ENCODE measurements around the gene NACC1. TPM values are rescaled to one million over a fixed set of nuclear protein-coding genes. Genes with fewer than 3 reads are reported as not detected.

Gene NACC1
- total RNA-seq, 1 experiment from 2014 or later: 237 TPM

DNA sequence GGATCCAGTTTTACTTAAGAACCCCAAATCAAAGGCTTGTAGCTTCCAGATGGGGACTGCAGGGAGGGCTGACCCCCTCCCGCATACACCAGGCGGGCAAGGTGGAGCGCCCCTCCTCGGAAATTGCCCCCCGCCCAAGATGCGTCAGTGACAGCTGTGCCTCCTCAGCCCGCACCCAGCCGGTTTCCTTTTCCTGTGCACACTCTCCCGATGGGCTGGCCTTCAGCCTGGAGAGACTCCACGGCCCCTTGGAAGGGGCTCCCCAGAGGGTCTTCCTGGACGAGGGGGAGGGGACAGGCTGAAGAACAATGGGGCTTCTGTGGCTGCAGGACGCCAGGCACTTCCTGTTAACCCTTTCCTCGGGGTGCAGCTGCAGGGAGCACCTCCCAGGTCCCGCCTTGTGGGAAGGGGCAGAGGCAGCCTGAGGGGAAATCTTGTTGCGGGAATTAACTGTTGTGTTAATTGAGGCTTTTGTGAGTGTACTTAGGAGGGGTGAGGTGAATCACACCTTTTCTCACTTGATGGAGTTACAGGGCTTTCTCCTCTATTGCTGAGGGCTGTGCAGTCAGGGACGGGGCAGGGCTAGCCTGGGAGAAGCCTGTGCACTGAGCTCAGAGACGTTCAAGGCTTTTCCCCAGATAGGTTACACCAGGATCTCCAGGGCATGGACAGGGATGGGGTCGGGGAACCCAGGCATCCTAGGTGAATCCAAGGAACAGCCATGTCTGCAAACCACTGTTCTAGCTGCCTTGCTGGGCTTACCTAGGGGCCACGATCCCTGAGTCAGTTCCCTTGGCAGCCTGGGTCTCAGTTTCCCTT, 46.5 kb downstream of the NACC1 start (continued):
- TF ChIP-seq, protein P1, sequence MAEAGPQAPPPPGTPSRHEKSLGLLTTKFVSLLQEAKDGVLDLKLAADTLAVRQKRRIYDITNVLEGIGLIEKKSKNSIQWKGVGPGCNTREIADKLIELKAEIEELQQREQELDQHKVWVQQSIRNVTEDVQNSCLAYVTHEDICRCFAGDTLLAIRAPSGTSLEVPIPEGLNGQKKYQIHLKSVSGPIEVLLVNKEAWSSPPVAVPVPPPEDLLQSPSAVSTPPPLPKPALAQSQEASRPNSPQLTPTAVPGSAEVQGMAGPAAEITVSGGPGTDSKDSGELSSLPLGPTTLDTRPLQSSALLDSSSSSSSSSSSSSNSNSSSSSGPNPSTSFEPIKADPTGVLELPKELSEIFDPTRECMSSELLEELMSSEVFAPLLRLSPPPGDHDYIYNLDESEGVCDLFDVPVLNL (CRISPR knock-in tag; IDR thresholded peaks at IDR 0.05; ENCODE audit: borderline replicate concordance, low read depth): no peak
- TF ChIP-seq, protein P2, sequence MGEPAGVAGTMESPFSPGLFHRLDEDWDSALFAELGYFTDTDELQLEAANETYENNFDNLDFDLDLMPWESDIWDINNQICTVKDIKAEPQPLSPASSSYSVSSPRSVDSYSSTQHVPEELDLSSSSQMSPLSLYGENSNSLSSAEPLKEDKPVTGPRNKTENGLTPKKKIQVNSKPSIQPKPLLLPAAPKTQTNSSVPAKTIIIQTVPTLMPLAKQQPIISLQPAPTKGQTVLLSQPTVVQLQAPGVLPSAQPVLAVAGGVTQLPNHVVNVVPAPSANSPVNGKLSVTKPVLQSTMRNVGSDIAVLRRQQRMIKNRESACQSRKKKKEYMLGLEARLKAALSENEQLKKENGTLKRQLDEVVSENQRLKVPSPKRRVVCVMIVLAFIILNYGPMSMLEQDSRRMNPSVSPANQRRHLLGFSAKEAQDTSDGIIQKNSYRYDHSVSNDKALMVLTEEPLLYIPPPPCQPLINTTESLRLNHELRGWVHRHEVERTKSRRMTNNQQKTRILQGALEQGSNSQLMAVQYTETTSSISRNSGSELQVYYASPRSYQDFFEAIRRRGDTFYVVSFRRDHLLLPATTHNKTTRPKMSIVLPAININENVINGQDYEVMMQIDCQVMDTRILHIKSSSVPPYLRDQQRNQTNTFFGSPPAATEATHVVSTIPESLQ (CRISPR knock-in tag; IDR thresholded peaks at IDR 0.05): no peak
- TF ChIP-seq TP53 (CRISPR knock-in tag; IDR thresholded peaks at IDR 0.05): no peak
- TF ChIP-seq, protein P3, sequence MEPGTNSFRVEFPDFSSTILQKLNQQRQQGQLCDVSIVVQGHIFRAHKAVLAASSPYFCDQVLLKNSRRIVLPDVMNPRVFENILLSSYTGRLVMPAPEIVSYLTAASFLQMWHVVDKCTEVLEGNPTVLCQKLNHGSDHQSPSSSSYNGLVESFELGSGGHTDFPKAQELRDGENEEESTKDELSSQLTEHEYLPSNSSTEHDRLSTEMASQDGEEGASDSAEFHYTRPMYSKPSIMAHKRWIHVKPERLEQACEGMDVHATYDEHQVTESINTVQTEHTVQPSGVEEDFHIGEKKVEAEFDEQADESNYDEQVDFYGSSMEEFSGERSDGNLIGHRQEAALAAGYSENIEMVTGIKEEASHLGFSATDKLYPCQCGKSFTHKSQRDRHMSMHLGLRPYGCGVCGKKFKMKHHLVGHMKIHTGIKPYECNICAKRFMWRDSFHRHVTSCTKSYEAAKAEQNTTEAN (CRISPR knock-in tag; IDR thresholded peaks at IDR 0.05): peak; percentile 87; the same call in 1 of the 2 replicates
- TF ChIP-seq, protein P4, sequence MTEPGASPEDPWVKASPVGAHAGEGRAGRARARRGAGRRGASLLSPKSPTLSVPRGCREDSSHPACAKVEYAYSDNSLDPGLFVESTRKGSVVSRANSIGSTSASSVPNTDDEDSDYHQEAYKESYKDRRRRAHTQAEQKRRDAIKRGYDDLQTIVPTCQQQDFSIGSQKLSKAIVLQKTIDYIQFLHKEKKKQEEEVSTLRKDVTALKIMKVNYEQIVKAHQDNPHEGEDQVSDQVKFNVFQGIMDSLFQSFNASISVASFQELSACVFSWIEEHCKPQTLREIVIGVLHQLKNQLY (CRISPR knock-in tag; IDR thresholded peaks at IDR 0.05): no peak
- peak; percentile 36; the same call in 1 of the 2 replicates for TF ChIP-seq RORB (CRISPR knock-in tag; IDR thresholded peaks at IDR 0.05)
- TF ChIP-seq CREB1 (CRISPR knock-in tag; IDR thresholded peaks at IDR 0.05): peak; percentile 78; the same call in 1 of the 2 replicates
- TF ChIP-seq, protein P5, sequence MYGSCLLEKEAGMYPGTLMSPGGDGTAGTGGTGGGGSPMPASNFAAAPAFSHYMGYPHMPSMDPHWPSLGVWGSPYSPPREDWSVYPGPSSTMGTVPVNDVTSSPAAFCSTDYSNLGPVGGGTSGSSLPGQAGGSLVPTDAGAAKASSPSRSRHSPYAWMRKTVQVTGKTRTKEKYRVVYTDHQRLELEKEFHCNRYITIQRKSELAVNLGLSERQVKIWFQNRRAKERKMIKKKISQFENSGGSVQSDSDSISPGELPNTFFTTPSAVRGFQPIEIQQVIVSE (CRISPR knock-in tag; IDR thresholded peaks at IDR 0.05; ENCODE audit: borderline replicate concordance): no peak
- peak; percentile 99 for TF ChIP-seq ETV6 (CRISPR knock-in tag; IDR thresholded peaks at IDR 0.05)
- no peak for TF ChIP-seq ZNF317 (CRISPR knock-in tag; IDR thresholded peaks at IDR 0.05; ENCODE audit: borderline replicate concordance, low read depth)
- TF ChIP-seq NR2C2 (CRISPR knock-in tag; IDR thresholded peaks at IDR 0.05): no peak
- TF ChIP-seq ZNF263 (CRISPR knock-in tag; IDR thresholded peaks at IDR 0.05; ENCODE audit: low read depth): peak; percentile 93
- TF ChIP-seq EMX1 (CRISPR knock-in tag; IDR thresholded peaks at IDR 0.05): no peak
- TF ChIP-seq ATF1 (CRISPR knock-in tag; IDR thresholded peaks at IDR 0.05): no peak
- peak; percentile 91; the same call in 1 of the 2 replicates for TF ChIP-seq FOXP1 (CRISPR knock-in tag; IDR thresholded peaks at IDR 0.05; ENCODE audit: borderline replicate concordance)
- peak; percentile 66; the same call in 1 of the 2 replicates for TF ChIP-seq GABPB1 (CRISPR knock-in tag; IDR thresholded peaks at IDR 0.05)
- TF ChIP-seq ZNF396 (CRISPR knock-in tag; IDR thresholded peaks at IDR 0.05; ENCODE audit: borderline replicate concordance): no peak
- no peak for TF ChIP-seq GRHL2 (CRISPR knock-in tag; IDR thresholded peaks at IDR 0.05; ENCODE audit: insufficient replicate concordance, severe bottlenecking)
- TF ChIP-seq ZNF121 (CRISPR knock-in tag; IDR thresholded peaks at IDR 0.05): no peak
